Liver (tissue), 3 donors: Measurements from ENCODE around the gene THEMIS2.

Source experiments
- CTCF ChIP-seq: fragments of 150-350 bp; IDR thresholded peaks from 2 replicates; pipeline ENCODE4 v1.5.1; 2017; ENCODE audit warnings: improper control_type of control experiment, low read depth, low read length; ENCODE audit not compliant: missing input control
- GABPA ChIP-seq, 2 donors: IDR thresholded peaks in 1 of 2; conservative IDR thresholded peaks in 1 of 2; 2 replicates each; pipeline ENCODE4 v1.6.1; 2016; ENCODE audit warnings: antibody characterized with exemption in 2 of 2, mild to moderate bottlenecking in 1 of 2, moderate library complexity in 1 of 2
- HNF4A ChIP-seq, 2 donors: conservative IDR thresholded peaks; 2 replicates each; pipeline ENCODE4 v1.6.1; 2016; ENCODE audit warnings: antibody characterized with exemption in 2 of 2, mild to moderate bottlenecking in 2 of 2
- JUND ChIP-seq, 2 donors: IDR thresholded peaks; 2 replicates each; pipeline ENCODE4 v1.6.1; 2016; ENCODE audit warnings: antibody characterized with exemption in 2 of 2
- NR2F2 ChIP-seq: IDR thresholded peaks from 2 replicates; pipeline ENCODE4 v1.6.1; 2016; ENCODE audit warnings: antibody characterized with exemption
- RAD21 ChIP-seq, 2 donors: IDR thresholded peaks; 2 replicates each; pipeline ENCODE4 v1.6.1; 2016; ENCODE audit warnings: antibody characterized with exemption in 2 of 2, mild to moderate bottlenecking in 2 of 2
- REST ChIP-seq: IDR thresholded peaks from 2 replicates; pipeline ENCODE4 v1.6.1; 2016; ENCODE audit warnings: antibody characterized with exemption, mild to moderate bottlenecking
- SP1 ChIP-seq: IDR thresholded peaks from 2 replicates; pipeline ENCODE4 v1.6.1; 2018; ENCODE audit warnings: antibody characterized with exemption, mild to moderate bottlenecking
- TAF1 ChIP-seq: conservative IDR thresholded peaks from 2 replicates; pipeline ENCODE4 v1.6.1; 2016; ENCODE audit warnings: antibody characterized with exemption, mild to moderate bottlenecking
- YY1 ChIP-seq: IDR thresholded peaks from 2 replicates; pipeline ENCODE4 v1.6.1; 2016; ENCODE audit warnings: antibody characterized with exemption, mild to moderate bottlenecking
- TF ChIP-seq, protein P1 (sequence below): IDR thresholded peaks from 2 replicates; pipeline ENCODE4 v1.6.1; 2016; ENCODE audit warnings: antibody characterized with exemption
- TF ChIP-seq, protein P2 (sequence below): IDR thresholded peaks from 2 replicates; pipeline ENCODE4 v1.6.1; 2016; ENCODE audit warnings: antibody characterized with exemption
- donor health status: healthy.
- donor health status: healthy.

DNA sequence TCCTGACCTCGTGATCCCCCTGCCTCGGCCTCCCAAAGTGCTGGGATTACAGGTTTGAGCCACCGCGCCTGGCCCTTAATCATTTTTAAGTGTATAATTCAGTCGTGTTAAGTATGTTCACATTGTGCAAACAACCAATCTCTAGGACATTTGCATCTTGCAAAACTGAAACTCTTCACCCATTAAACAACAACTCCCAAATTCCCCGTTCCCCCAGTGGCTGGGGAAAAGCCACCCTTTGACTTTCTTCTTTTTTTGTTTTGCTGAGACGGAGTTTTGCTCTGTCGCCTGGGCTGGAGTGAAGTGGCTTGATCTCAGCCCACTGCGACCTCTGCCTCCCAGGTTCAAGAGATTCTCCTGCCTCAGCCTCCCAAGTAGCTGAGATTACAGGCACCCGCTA is 6.5 kb upstream of the THEMIS2 start:
- TF ChIP-seq TAF1 (no peak), CTCF (no peak), REST (no peak), YY1 (no peak), SP1 (no peak), GABPA (IDR thresholded peaks at IDR 0.05 in 1 of 2, conservative IDR thresholded peaks at IDR 0.05 in 1 of 2) (no peak), HNF4A (conservative IDR thresholded peaks at IDR 0.05) (no peak), RAD21 (IDR thresholded peaks at IDR 0.05) (no peak), NR2F2 (no peak), JUND (IDR thresholded peaks at IDR 0.05) (no peak)
- TF ChIP-seq, protein P1, sequence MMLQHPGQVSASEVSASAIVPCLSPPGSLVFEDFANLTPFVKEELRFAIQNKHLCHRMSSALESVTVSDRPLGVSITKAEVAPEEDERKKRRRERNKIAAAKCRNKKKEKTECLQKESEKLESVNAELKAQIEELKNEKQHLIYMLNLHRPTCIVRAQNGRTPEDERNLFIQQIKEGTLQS = no peak
- TF ChIP-seq, protein P2, sequence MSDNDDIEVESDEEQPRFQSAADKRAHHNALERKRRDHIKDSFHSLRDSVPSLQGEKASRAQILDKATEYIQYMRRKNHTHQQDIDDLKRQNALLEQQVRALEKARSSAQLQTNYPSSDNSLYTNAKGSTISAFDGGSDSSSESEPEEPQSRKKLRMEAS = no peak
